ENCODE measurements around the gene SEMG2. TPM values are rescaled to one million over a fixed set of nuclear protein-coding genes. Genes with fewer than 3 reads are reported as not detected.

SEMG2 gene
- total and polyA plus RNA-seq, 2 of the 13 experiments (the other 11 are each of a cell fraction or from before 2014, with no cell fraction given), result not detected

DNA sequence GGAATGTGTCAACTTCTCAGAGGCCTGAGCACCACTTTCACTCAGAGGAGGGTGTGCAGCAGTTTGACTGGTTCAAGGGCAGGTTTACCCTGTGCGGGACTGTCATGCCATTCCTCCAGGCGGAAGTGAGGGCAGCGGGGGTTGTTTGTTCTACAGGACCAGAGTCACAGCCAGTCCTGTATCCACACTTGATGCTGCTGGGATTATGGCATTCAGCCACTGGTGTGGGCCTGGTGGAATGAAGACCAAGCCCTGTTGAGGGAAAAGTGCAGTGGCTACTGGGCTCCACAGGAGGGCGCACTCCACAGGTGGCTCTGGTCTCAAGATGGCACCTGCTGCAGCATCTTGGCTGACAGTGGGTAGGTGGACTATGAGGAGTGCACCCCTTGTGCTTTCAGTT is 14.8 kb downstream of the SEMG2 start (continued):
- TF ChIP-seq, protein P1, sequence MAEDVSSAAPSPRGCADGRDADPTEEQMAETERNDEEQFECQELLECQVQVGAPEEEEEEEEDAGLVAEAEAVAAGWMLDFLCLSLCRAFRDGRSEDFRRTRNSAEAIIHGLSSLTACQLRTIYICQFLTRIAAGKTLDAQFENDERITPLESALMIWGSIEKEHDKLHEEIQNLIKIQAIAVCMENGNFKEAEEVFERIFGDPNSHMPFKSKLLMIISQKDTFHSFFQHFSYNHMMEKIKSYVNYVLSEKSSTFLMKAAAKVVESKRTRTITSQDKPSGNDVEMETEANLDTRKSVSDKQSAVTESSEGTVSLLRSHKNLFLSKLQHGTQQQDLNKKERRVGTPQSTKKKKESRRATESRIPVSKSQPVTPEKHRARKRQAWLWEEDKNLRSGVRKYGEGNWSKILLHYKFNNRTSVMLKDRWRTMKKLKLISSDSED (CRISPR knock-in tag; IDR thresholded peaks at IDR 0.05), result no peak
- TF ChIP-seq NFATC3 (CRISPR knock-in tag; IDR thresholded peaks at IDR 0.05) (no peak), TBX3 (IDR thresholded peaks at IDR 0.05; ENCODE audit: borderline replicate concordance) (no peak), GABPB1 (CRISPR knock-in tag; IDR thresholded peaks at IDR 0.05) (no peak), NFKBIZ (CRISPR knock-in tag; IDR thresholded peaks at IDR 0.05) (no peak), YY1 (IDR thresholded peaks at IDR 0.05; ENCODE audit: insufficient read depth, insufficient replicate concordance, low read depth, low read length) (peak; percentile 40), ATRX (CRISPR knock-in tag; IDR thresholded peaks at IDR 0.05; ENCODE audit: borderline replicate concordance) (no peak), STAG1 (CRISPR knock-in tag; IDR thresholded peaks at IDR 0.05) (0 out of 2 replicates have a peak, but pooled peaks have one; percentile 11), ZNF768 (CRISPR knock-in tag; IDR thresholded peaks at IDR 0.05) (no peak), ZNF326 (CRISPR knock-in tag; IDR thresholded peaks at IDR 0.05; ENCODE audit: borderline replicate concordance) (no peak), KAT7 (CRISPR knock-in tag; IDR thresholded peaks at IDR 0.05; ENCODE audit: borderline replicate concordance) (no peak), LCORL (IDR thresholded peaks at IDR 0.05) (no peak), LCORL (CRISPR knock-in tag; IDR thresholded peaks at IDR 0.05) (no peak), SP140L (CRISPR knock-in tag; IDR thresholded peaks at IDR 0.05; ENCODE audit: borderline replicate concordance) (no peak), ZFP36L1 (CRISPR knock-in tag; IDR thresholded peaks at IDR 0.05) (no peak), ESRRA (CRISPR knock-in tag; IDR thresholded peaks at IDR 0.05; ENCODE audit: low read depth) (no peak)
- TF ChIP-seq, protein P2, sequence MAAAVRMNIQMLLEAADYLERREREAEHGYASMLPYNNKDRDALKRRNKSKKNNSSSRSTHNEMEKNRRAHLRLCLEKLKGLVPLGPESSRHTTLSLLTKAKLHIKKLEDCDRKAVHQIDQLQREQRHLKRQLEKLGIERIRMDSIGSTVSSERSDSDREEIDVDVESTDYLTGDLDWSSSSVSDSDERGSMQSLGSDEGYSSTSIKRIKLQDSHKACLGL (CRISPR knock-in tag; IDR thresholded peaks at IDR 0.05), result 0 out of 2 replicates have a peak, but pooled peaks have one; percentile 31
- TF ChIP-seq, protein P3, sequence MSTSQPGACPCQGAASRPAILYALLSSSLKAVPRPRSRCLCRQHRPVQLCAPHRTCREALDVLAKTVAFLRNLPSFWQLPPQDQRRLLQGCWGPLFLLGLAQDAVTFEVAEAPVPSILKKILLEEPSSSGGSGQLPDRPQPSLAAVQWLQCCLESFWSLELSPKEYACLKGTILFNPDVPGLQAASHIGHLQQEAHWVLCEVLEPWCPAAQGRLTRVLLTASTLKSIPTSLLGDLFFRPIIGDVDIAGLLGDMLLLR (CRISPR knock-in tag; IDR thresholded peaks at IDR 0.05), result 0 out of 2 replicates have a peak, but pooled peaks have one; percentile 23
- TF ChIP-seq, protein P4, sequence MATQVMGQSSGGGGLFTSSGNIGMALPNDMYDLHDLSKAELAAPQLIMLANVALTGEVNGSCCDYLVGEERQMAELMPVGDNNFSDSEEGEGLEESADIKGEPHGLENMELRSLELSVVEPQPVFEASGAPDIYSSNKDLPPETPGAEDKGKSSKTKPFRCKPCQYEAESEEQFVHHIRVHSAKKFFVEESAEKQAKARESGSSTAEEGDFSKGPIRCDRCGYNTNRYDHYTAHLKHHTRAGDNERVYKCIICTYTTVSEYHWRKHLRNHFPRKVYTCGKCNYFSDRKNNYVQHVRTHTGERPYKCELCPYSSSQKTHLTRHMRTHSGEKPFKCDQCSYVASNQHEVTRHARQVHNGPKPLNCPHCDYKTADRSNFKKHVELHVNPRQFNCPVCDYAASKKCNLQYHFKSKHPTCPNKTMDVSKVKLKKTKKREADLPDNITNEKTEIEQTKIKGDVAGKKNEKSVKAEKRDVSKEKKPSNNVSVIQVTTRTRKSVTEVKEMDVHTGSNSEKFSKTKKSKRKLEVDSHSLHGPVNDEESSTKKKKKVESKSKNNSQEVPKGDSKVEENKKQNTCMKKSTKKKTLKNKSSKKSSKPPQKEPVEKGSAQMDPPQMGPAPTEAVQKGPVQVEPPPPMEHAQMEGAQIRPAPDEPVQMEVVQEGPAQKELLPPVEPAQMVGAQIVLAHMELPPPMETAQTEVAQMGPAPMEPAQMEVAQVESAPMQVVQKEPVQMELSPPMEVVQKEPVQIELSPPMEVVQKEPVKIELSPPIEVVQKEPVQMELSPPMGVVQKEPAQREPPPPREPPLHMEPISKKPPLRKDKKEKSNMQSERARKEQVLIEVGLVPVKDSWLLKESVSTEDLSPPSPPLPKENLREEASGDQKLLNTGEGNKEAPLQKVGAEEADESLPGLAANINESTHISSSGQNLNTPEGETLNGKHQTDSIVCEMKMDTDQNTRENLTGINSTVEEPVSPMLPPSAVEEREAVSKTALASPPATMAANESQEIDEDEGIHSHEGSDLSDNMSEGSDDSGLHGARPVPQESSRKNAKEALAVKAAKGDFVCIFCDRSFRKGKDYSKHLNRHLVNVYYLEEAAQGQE (IDR thresholded peaks at IDR 0.05; ENCODE audit: borderline replicate concordance in 1 of 2, low read depth in 1 of 2, low read length in 2 of 2), result no peak
- TF ChIP-seq, protein P5, sequence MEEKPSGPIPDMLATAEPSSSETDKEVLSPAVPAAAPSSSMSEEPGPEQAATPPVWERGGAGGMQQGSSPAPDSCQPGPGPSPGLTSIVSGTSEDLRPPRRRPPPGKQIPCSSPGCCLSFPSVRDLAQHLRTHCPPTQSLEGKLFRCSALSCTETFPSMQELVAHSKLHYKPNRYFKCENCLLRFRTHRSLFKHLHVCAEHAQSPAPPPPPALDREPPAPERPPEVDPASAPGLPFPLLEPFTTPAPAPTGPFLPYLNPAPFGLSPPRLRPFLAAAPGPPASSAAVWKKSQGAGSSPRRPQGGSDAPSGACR (CRISPR knock-in tag; IDR thresholded peaks at IDR 0.05), result no peak
- TF ChIP-seq, protein P6, sequence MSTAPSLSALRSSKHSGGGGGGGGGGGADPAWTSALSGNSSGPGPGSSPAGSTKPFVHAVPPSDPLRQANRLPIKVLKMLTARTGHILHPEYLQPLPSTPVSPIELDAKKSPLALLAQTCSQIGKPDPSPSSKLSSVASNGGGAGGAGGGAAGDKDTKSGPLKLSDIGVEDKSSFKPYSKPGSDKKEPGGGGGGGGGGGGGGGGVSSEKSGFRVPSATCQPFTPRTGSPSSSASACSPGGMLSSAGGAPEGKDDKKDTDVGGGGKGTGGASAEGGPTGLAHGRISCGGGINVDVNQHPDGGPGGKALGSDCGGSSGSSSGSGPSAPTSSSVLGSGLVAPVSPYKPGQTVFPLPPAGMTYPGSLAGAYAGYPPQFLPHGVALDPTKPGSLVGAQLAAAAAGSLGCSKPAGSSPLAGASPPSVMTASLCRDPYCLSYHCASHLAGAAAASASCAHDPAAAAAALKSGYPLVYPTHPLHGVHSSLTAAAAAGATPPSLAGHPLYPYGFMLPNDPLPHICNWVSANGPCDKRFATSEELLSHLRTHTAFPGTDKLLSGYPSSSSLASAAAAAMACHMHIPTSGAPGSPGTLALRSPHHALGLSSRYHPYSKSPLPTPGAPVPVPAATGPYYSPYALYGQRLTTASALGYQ (CRISPR knock-in tag; IDR thresholded peaks at IDR 0.05), result no peak
